Neural crest cell (in vitro differentiated cells): ENCODE measurements around the gene LRP8. TPM values are rescaled to one million over a fixed set of nuclear protein-coding genes. Genes with fewer than 3 reads are reported as not detected.
A peak's percentile ranks its signal among the peaks of the same experiment; 100 is the strongest.

ENCODE experiments used
- DNase-seq: peaks from one replicate; pipeline ENCODE4 v3.0.0; 2021; ENCODE audit warnings: low read depth, mixed read lengths, low spot score
- H3K27ac Mint-ChIP-seq: one replicate; pipeline ENCODE4 v1.8.0; 2021; ENCODE audit warnings: mild to moderate bottlenecking, mixed read lengths; ENCODE audit not compliant: unreplicated experiment
- H3K27me3 Mint-ChIP-seq: 2 replicates; pipeline ENCODE4 v1.8.0; 2021; ENCODE audit warnings: low read depth, mild to moderate bottlenecking, mixed read lengths
- H3K36me3 Mint-ChIP-seq: 2 replicates; pipeline ENCODE4 v1.8.0; 2021; ENCODE audit warnings: low read depth, mild to moderate bottlenecking, mixed read lengths
- H3K4me1 Mint-ChIP-seq: 2 replicates; pipeline ENCODE4 v1.8.0; 2021; ENCODE audit warnings: mixed read lengths
- H3K4me3 Mint-ChIP-seq: one replicate; pipeline ENCODE4 v1.8.0; 2021; ENCODE audit warnings: mild to moderate bottlenecking, mixed read lengths
- H3K9me3 Mint-ChIP-seq: 2 replicates; pipeline ENCODE4 v1.8.0; 2021; ENCODE audit warnings: mixed read lengths
- total RNA-seq: library from RNA; stranded (reverse); gene quantifications from 2 replicates; pipeline ENCODE4 v1.2.1, GENCODE V29; 2021
- TF ChIP-seq, protein P1 (sequence below): fragments of 200-600 bp; sonication (generic); conservative IDR thresholded peaks from 2 replicates; pipeline ENCODE4 v1.5.0; 2021; ENCODE audit warnings: antibody characterized with exemption, mild to moderate bottlenecking

The LRP8 gene
- total RNA-seq, 1 donor from 2014 or later = 49.7 TPM

GRCh38 chr1:53344921-53345838, 17.3 kb upstream of the LRP8 start:
- H3K4me1 Mint-ChIP-seq = no peaks in the 10 kb centered on the region
- no peaks in the 10 kb centered on the region for H3K36me3 Mint-ChIP-seq
- H3K27ac Mint-ChIP-seq = peak overlapping the region; percentile 78
- TF ChIP-seq, protein P1, sequence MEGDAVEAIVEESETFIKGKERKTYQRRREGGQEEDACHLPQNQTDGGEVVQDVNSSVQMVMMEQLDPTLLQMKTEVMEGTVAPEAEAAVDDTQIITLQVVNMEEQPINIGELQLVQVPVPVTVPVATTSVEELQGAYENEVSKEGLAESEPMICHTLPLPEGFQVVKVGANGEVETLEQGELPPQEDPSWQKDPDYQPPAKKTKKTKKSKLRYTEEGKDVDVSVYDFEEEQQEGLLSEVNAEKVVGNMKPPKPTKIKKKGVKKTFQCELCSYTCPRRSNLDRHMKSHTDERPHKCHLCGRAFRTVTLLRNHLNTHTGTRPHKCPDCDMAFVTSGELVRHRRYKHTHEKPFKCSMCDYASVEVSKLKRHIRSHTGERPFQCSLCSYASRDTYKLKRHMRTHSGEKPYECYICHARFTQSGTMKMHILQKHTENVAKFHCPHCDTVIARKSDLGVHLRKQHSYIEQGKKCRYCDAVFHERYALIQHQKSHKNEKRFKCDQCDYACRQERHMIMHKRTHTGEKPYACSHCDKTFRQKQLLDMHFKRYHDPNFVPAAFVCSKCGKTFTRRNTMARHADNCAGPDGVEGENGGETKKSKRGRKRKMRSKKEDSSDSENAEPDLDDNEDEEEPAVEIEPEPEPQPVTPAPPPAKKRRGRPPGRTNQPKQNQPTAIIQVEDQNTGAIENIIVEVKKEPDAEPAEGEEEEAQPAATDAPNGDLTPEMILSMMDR = no peak
- H3K9me3 Mint-ChIP-seq = no peaks in the 10 kb centered on the region
- DNase-seq = no peak
- H3K4me3 Mint-ChIP-seq = no peak overlapping the region
- no peaks in the 10 kb centered on the region for H3K27me3 Mint-ChIP-seq

DNA sequence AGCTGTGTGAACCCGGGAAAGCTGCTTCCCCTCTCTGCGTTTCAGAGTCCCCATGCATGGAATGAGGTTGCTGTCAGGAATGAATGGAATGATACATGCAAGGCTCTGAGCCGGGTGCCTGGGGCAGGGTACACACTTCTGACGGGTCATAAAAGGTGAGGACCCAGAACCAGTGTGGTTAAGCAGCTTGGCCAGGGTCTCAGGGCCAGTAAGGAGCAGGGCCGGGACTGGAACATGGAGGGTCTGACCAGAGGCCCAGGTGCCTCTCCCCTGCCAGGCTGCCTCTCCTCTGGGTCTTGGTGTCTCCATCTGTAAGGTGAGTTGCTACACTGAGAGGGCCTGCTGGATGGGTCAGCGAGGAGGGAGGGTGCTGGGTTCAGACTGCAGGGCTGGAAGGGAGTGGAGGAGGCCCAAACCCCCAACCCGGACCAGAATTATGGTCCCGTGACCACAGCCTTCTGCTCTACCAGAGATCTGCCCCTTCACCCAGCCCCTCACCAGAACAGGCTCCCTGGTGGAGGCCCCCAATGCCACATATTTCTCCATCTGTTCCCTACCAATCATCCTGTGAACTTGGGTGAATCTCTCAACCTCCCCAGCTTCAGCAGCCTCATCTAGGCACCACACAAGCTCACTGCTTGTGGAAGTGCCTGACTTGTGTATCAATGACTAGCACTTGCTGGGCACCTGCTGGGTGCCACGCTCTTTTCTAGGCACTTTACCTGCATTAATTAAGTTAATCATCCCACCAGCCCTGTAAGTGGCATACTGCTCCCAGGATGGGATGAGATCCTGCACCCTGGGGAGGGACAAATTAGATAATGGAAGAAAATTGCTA, 16.2 kb upstream of the LRP8 start:
- TF ChIP-seq, protein P1 = no peak
- no peak for DNase-seq
- Mint-ChIP-seq H3K27me3 (no peaks in the 10 kb centered on the region), H3K9me3 (no peaks in the 10 kb centered on the region), H3K4me1 (no peaks in the 10 kb centered on the region), H3K27ac (no peak overlapping the region), H3K36me3 (no peaks in the 10 kb centered on the region), H3K4me3 (no peak overlapping the region)

DNA sequence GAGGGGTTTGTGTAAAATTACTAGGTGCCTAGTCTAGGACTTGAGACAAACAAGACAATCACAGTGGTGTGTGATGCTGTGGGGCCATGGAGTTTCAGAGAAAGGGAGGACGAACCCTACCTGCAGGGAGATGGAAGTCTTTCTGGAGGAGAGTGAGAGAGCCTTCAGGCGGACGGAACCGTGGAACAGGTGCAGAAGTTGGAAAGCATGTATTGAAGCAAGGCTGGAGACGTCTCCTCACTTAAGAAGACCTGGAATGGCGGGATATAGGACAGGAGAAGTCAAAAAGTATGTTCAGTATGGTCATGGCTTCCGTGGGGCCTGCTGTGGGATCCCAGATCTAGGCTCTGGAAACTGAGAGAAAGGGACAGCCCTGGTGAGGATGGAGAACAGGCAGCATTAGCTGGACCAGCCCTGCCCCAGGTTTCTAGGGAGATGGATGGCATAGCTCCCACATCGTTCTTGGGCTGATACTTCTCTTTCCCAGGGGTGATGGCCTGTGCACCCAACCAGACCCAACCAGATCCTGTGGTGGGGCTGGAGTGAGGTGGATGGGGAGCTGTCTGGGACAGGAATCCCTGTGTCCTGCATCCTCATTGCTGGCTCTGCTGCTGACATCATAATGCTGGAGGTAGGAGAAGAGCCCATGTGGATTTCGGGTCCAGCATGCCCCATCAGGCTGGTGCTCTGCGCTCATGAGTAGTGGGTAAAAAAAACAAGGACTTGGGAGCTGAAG, 15.0 kb upstream of the LRP8 start:
- TF ChIP-seq, protein P1 = no peak
- Mint-ChIP-seq H3K27me3 (no peaks in the 10 kb centered on the region), H3K27ac (no peak overlapping the region), H3K4me1 (no peaks in the 10 kb centered on the region), H3K4me3 (no peak overlapping the region), H3K9me3 (no peaks in the 10 kb centered on the region), H3K36me3 (no peaks in the 10 kb centered on the region)
- no peak for DNase-seq

- Mint-ChIP-seq H3K27me3 (no peaks in the 10 kb centered on the region), H3K9me3 (no peaks in the 10 kb centered on the region)
- TF ChIP-seq, protein P1 = no peak
Observed at GRCh38 chr1:53341961-53342707, 14.3 kb upstream of the LRP8 start.

DNA sequence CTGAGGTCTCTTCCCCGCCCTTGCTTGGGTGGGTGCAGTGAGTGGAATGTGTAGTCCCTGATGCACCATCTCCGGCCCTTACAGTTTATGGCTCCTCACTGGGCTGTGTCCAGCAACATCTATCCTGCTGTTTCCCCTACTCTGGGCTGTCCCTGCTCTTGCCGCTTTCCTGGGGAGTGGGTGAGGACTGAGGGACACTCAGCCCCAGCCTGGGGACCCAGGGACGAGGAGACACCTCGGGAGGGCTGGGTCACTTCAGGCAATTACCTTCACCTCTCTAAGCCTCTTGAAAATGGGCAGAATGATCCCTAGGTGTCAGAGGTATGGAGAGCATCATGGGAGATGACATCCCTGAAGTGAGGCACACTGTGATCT, 13.6 kb upstream of the LRP8 start:
- no peak overlapping the region for H3K4me3 Mint-ChIP-seq
- TF ChIP-seq, protein P1 = no peak
- H3K4me1 Mint-ChIP-seq = no peaks in the 10 kb centered on the region
- no peaks in the 10 kb centered on the region for H3K36me3 Mint-ChIP-seq
- H3K27ac Mint-ChIP-seq = no peak overlapping the region
- H3K9me3 Mint-ChIP-seq = no peaks in the 10 kb centered on the region
- no peaks in the 10 kb centered on the region for H3K27me3 Mint-ChIP-seq
- DNase-seq = no peak

More at GRCh38 chr1:53341961-53342707, 14.3 kb upstream of the LRP8 start:
- no peaks in the 10 kb centered on the region for H3K4me1 Mint-ChIP-seq
- H3K4me3 Mint-ChIP-seq = no peak overlapping the region
- no peak for DNase-seq
- no peaks in the 10 kb centered on the region for H3K36me3 Mint-ChIP-seq
- no peak overlapping the region for H3K27ac Mint-ChIP-seq
